ENCODE results near the gene CYP27A1. TPM values are rescaled to one million over a fixed set of nuclear protein-coding genes. Genes with fewer than 3 reads are reported as not detected.

Gene CYP27A1
- total and polyA plus RNA-seq, 4 donors: 112 to 354 (median 305) TPM

DNA sequence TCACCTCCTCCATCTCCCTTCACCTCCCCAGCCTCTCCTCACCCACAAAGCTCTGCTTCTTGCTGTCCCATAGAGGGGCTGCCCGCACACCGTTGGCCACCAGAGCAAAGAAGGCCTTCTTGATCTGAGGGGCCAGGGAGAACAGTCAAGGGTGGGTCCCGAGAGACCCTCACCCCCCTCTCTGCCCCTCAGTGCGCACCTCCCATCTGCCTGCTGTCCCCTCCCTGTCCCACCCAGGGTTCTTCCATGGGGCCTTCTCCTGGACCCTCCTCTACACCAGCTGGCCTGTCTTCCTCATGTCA lies 46.5 kb downstream of the CYP27A1 start:
- no peak for DNase-seq (ENCODE audit: low spot score)
- Histone ChIP-seq H3K9ac (ENCODE audit: low read depth in 1 of 2, low read length in 2 of 2) (no peak overlapping the region), H3K9me3 (ENCODE audit: control insufficient read depth in 4 of 4, low read length in 3 of 4) (no peaks in the 10 kb centered on the region), H3K4me3 (ENCODE audit: low read depth in 1 of 3, low read length in 3 of 3) (no peak overlapping the region), H3K27ac (ENCODE audit: low read depth in 1 of 2, low read length in 2 of 2) (no peak overlapping the region), H3K27me3 (ENCODE audit: control insufficient read depth in 4 of 4, insufficient read depth in 4 of 4, low read length in 3 of 4) (no peaks in the 10 kb centered on the region), H3K4me1 (ENCODE audit: control insufficient read depth in 4 of 4, insufficient read depth in 4 of 4, low read length in 3 of 4) (no peaks in the 10 kb centered on the region), H3K36me3 (ENCODE audit: control insufficient read depth in 4 of 4, insufficient read depth in 3 of 4, low read depth in 1 of 4, low read length in 3 of 4) (no peaks in the 10 kb centered on the region)
- WGBS: 82% methylated on average over 4 of the region's 4 CpGs
- TF ChIP-seq, protein P1, sequence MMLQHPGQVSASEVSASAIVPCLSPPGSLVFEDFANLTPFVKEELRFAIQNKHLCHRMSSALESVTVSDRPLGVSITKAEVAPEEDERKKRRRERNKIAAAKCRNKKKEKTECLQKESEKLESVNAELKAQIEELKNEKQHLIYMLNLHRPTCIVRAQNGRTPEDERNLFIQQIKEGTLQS (IDR thresholded peaks at IDR 0.05): no peak
- TF ChIP-seq SP1 (IDR thresholded peaks at IDR 0.05) (no peak), TAF1 (conservative IDR thresholded peaks at IDR 0.05) (no peak), HNF4A (conservative IDR thresholded peaks at IDR 0.05) (no peak), RXRA (IDR thresholded peaks at IDR 0.05) (no peak), FOXA1 (IDR thresholded peaks at IDR 0.05) (no peak), MAX (IDR thresholded peaks at IDR 0.05) (no peak), JUND (IDR thresholded peaks at IDR 0.05) (no peak), YY1 (IDR thresholded peaks at IDR 0.05) (no peak), HNF4G (IDR thresholded peaks at IDR 0.05) (no peak), EGR1 (IDR thresholded peaks at IDR 0.05; ENCODE audit: low read depth in 2 of 2) (no peak), GABPA (IDR thresholded peaks at IDR 0.05 in 1 of 2, conservative IDR thresholded peaks at IDR 0.05 in 1 of 2) (no peak), RAD21 (IDR thresholded peaks at IDR 0.05) (no peak), NR2F2 (IDR thresholded peaks at IDR 0.05) (no peak), FOXA2 (IDR thresholded peaks at IDR 0.05) (no peak)
- TF ChIP-seq, protein P2, sequence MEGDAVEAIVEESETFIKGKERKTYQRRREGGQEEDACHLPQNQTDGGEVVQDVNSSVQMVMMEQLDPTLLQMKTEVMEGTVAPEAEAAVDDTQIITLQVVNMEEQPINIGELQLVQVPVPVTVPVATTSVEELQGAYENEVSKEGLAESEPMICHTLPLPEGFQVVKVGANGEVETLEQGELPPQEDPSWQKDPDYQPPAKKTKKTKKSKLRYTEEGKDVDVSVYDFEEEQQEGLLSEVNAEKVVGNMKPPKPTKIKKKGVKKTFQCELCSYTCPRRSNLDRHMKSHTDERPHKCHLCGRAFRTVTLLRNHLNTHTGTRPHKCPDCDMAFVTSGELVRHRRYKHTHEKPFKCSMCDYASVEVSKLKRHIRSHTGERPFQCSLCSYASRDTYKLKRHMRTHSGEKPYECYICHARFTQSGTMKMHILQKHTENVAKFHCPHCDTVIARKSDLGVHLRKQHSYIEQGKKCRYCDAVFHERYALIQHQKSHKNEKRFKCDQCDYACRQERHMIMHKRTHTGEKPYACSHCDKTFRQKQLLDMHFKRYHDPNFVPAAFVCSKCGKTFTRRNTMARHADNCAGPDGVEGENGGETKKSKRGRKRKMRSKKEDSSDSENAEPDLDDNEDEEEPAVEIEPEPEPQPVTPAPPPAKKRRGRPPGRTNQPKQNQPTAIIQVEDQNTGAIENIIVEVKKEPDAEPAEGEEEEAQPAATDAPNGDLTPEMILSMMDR (IDR thresholded peaks at IDR 0.05; ENCODE audit: low read depth, low read length, missing input control): no peak
- TF ChIP-seq, protein P3, sequence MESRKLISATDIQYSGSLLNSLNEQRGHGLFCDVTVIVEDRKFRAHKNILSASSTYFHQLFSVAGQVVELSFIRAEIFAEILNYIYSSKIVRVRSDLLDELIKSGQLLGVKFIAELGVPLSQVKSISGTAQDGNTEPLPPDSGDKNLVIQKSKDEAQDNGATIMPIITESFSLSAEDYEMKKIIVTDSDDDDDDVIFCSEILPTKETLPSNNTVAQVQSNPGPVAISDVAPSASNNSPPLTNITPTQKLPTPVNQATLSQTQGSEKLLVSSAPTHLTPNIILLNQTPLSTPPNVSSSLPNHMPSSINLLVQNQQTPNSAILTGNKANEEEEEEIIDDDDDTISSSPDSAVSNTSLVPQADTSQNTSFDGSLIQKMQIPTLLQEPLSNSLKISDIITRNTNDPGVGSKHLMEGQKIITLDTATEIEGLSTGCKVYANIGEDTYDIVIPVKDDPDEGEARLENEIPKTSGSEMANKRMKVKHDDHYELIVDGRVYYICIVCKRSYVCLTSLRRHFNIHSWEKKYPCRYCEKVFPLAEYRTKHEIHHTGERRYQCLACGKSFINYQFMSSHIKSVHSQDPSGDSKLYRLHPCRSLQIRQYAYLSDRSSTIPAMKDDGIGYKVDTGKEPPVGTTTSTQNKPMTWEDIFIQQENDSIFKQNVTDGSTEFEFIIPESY (IDR thresholded peaks at IDR 0.05): no peak
- TF ChIP-seq, protein P4, sequence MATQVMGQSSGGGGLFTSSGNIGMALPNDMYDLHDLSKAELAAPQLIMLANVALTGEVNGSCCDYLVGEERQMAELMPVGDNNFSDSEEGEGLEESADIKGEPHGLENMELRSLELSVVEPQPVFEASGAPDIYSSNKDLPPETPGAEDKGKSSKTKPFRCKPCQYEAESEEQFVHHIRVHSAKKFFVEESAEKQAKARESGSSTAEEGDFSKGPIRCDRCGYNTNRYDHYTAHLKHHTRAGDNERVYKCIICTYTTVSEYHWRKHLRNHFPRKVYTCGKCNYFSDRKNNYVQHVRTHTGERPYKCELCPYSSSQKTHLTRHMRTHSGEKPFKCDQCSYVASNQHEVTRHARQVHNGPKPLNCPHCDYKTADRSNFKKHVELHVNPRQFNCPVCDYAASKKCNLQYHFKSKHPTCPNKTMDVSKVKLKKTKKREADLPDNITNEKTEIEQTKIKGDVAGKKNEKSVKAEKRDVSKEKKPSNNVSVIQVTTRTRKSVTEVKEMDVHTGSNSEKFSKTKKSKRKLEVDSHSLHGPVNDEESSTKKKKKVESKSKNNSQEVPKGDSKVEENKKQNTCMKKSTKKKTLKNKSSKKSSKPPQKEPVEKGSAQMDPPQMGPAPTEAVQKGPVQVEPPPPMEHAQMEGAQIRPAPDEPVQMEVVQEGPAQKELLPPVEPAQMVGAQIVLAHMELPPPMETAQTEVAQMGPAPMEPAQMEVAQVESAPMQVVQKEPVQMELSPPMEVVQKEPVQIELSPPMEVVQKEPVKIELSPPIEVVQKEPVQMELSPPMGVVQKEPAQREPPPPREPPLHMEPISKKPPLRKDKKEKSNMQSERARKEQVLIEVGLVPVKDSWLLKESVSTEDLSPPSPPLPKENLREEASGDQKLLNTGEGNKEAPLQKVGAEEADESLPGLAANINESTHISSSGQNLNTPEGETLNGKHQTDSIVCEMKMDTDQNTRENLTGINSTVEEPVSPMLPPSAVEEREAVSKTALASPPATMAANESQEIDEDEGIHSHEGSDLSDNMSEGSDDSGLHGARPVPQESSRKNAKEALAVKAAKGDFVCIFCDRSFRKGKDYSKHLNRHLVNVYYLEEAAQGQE (IDR thresholded peaks at IDR 0.05): no peak
